Heart right ventricle (tissue), 16 donors: ENCODE data around the gene ABCC4. TPM values are rescaled to one million over a fixed set of nuclear protein-coding genes. Genes with fewer than 3 reads are reported as not detected.

Experiments used
- ATAC-seq, 8 donors: fragments of 200-7000 bp; cut with Tn5 transposase; one replicate each; pipeline ENCODE4 v1.9.1; 2020; ENCODE audit warnings: mild to moderate bottlenecking in 8 of 8, moderate library complexity in 8 of 8, moderate number of reproducible peaks in 1 of 8
- DNase-seq, 2 donors: peaks; one replicate each; pipeline ENCODE4 v3.0.0-alpha.2; 2020
- H3K27ac ChIP-seq, 10 donors: fragments of 200-600 bp; sonication (generic) in 2 of 10; one replicate each; pipeline versions ENCODE4 v1.5.0 to v1.8.0; 2020 to 2022; ENCODE audit warnings: mild to moderate bottlenecking in 3 of 10
- H3K27me3 ChIP-seq, 7 donors: fragments of 200-600 bp; one replicate each; pipeline ENCODE4 v1.8.0; 2021 to 2022; ENCODE audit warnings: mild to moderate bottlenecking in 2 of 7
- H3K36me3 ChIP-seq, 9 donors: fragments of 200-600 bp; sonication (generic) in 1 of 9; one replicate each; pipeline versions ENCODE4 v1.5.0 to v1.8.0; 2020 to 2022; ENCODE audit warnings: mild to moderate bottlenecking in 2 of 9
- H3K4me1 ChIP-seq, 9 donors: fragments of 200-600 bp; sonication (generic) in 1 of 9; one replicate each; pipeline versions ENCODE4 v1.5.0 to v1.8.0; 2020 to 2022; ENCODE audit warnings: mild to moderate bottlenecking in 4 of 9
- H3K4me3 ChIP-seq, 10 donors: fragments of 200-600 bp; sonication (generic) in 2 of 10; one replicate each; pipeline versions ENCODE4 v1.5.0 to v1.8.0; 2020 to 2022; ENCODE audit warnings: mild to moderate bottlenecking in 7 of 10, moderate library complexity in 2 of 10
- H3K9me3 ChIP-seq, 11 donors: fragments of 200-600 bp in 10 of 11; sonication (generic) in 2 of 11; one replicate each; pipeline versions ENCODE4 v1.5.0 to v1.8.0; 2013 to 2022; ENCODE audit warnings: mild to moderate bottlenecking in 2 of 11, control low read depth in 1 of 11, moderate library complexity in 1 of 11
- WGBS, 2 donors: extraction: QIAGEN DNeasy Blood & Tissue Kit; methylation state at CpG; one replicate each; pipeline ENCODE4 v1.1.7; 2013; ENCODE audit warnings: inconsistent platforms in 1 of 2; 5-methylcytosine and 5-hydroxymethylcytosine counted together
- intact Hi-C, 10 donors: fragments of 100-400 bp; cut with DNase I; formaldehyde crosslinking; loops; one replicate each; pipeline versions ENCODE4 v1.11.1 to v1.14.2; 2022
- polyA plus RNA-seq, 2 donors: library from polyadenylated mRNA; stranded (reverse); fragments of 200-250 nt; gene quantifications; one replicate each; pipeline ENCODE4 v1.2.3, GENCODE V29; 2013
- total RNA-seq, 10 donors: library from RNA; stranded (reverse); fragmentation: NEBNext Ultra II Directional in 3 of 10; extraction: Animal tissue kit (Norgen Biotek cat#: 25700) in 3 of 10; gene quantifications; one replicate each; pipeline versions ENCODE4 v1.2.1 to v1.2.4, GENCODE V29; 2021 to 2023
- TF ChIP-seq, protein P1 (sequence below), 9 donors: fragments of 200-600 bp; sonication (generic) in 2 of 9; IDR thresholded peaks; one replicate each; pipeline versions ENCODE4 v1.5.0 to v1.8.0; 2021 to 2022; ENCODE audit warnings: antibody characterized with exemption in 9 of 9, mild to moderate bottlenecking in 5 of 9, moderate library complexity in 1 of 9
- donor health status: Arrhythmogenic right ventricular cardiomyopathy.
- donor health status: ischemic (EF 13 %, LVEDD 7.1; RV severe dilation, severe dysfunction).
- donor health status: healthy with polysubstance abuse.
- donor health status: DM: no; HTN: yes; CAD: no.
- donor health status: DM: no; HTN: no; CAD: no.
- donor health status: ischemic (EF 25% LVEDD 6.9; RV normal size, moderate dysfunction).
- donor health status: ischemic (EF 25% LVEDD 5.7; RV mildly dilated, moderate dysfunction).
- donor health status: healthy.
- donor health status: DM: yes; HTN: yes; CAD: no.
- donor health status: Ischemic cardiomyopathy.
- donor health status: ischemic (EF 35%, LVEDD 5.7; RV mildly dilated, moderate dysfunction).
- donor health status: nonischemic (EF 11% LVEDD 7.7; RV severe dilation, severe dysfunction).
- donor health status: DM: yes; HTN: yes; CAD: no.
- donor health status: PGD.
- donor health status: ischemic (EF 29% LVEDD 5.4; RV normal size, mild dysfunction).
- donor health status: nonischemic (EF 23%, LVEDD 6.1; RV moderate dilation, normal function).

Gene ABCC4
- total and polyA plus RNA-seq, 12 donors = 1.1 to 6.7 (median 3.9) TPM

DNA sequence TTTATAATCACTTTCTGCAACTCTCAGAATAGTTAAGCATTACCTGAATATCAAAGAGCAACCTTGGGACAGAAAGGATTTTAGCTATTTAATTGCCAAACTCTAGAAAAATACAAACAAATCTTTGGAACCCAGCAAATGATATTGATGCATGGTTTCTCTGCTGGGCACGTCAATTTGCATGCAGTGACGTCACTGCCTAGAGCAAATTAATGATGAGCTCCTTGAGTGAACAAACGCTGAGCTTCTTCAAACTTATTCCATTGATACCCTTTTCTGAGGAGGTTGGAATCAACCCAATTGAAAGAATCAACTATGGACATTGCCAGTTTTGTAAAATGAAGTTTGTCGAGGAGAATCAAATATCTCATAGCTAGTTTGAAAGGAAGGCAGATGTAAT is 329.0 kb downstream of the ABCC4 start:
- WGBS, 2 donors = 65 to 72% methylated on average over 4 of the region's 4 CpGs
- no peaks in the 10 kb centered on the region for H3K36me3 ChIP-seq
- peaks cover 0 to 9% (median 0%) of the 10 kb centered on the region in 11 donors for H3K9me3 ChIP-seq
- no peak overlapping the region for H3K27ac ChIP-seq
- TF ChIP-seq, protein P1, sequence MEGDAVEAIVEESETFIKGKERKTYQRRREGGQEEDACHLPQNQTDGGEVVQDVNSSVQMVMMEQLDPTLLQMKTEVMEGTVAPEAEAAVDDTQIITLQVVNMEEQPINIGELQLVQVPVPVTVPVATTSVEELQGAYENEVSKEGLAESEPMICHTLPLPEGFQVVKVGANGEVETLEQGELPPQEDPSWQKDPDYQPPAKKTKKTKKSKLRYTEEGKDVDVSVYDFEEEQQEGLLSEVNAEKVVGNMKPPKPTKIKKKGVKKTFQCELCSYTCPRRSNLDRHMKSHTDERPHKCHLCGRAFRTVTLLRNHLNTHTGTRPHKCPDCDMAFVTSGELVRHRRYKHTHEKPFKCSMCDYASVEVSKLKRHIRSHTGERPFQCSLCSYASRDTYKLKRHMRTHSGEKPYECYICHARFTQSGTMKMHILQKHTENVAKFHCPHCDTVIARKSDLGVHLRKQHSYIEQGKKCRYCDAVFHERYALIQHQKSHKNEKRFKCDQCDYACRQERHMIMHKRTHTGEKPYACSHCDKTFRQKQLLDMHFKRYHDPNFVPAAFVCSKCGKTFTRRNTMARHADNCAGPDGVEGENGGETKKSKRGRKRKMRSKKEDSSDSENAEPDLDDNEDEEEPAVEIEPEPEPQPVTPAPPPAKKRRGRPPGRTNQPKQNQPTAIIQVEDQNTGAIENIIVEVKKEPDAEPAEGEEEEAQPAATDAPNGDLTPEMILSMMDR (IDR thresholded peaks at IDR 0.05) = no peak
- no peak for DNase-seq
- no peak for ATAC-seq
- no peak overlapping the region for H3K4me3 ChIP-seq
- peaks cover 0 to 15% (median 9%) of the 10 kb centered on the region in 9 donors for H3K4me1 ChIP-seq
- intact Hi-C loops = no loop called here
- peaks cover 0 to 62% (median 52%) of the 10 kb centered on the region in 7 donors for H3K27me3 ChIP-seq
